Measurements from ENCODE around the gene ABI2.

Gene ABI2

DNA sequence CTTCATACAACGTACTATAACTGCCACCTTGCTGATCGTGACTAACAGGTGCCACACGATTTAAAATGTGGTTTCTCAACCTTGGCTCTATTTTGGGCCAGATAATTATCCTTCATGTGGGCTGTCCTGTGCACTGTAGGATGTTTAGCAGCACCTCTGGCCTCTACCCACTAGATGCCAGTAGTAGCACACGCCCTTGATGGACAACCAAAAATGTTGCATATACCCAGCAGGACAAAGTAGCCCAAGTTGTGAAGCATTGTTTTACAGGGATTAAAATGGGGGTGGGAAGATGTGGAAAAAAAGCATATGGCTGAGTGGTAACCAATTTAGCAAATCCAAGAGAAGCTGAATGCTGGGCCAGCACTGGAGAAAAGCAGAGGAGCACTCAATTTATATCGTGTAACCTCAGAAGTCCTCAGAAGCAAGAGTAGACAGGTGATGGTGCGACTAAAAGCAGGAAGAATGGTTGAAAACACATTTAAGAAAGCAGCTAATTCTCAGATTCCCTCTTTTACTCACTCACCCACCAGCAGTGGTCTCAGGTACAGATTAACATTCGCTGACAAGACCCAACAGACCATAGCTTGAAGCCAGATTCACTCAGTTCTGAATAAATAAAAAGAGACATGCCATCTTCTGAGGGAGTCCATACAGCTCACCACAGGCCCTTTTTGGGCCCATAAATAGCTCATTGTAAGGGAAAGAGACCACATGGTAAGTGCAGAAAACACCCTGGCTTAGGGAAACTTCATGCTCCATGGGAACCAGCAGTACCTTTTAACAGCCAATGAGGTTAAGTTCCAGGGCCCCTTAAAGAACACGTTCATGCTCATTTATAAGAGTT is 156.3 kb downstream of the ABI2 start:
- peak in 1 of 2 experiments; percentile 3 for DNase-seq

DNA sequence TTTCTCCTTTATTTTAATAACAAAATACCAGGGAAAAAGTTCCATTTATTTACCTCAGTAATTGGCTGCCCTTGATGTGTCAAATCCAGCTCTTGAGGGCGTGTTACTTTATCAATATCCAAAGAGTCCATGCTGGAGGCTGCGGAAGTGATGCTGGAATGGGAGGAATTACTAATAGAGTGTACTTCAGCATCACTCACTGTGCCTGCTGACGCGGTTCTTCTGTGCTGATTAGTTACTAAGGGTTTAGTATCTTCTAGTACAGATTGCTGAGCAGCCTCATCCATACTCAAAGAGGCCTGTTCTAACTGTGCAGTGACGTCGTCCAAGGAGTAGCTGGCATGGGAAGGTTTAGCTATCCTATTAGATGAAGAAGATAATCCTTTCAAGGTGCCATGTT is 161.3 kb downstream of the ABI2 start:
- no peak for DNase-seq

DNA sequence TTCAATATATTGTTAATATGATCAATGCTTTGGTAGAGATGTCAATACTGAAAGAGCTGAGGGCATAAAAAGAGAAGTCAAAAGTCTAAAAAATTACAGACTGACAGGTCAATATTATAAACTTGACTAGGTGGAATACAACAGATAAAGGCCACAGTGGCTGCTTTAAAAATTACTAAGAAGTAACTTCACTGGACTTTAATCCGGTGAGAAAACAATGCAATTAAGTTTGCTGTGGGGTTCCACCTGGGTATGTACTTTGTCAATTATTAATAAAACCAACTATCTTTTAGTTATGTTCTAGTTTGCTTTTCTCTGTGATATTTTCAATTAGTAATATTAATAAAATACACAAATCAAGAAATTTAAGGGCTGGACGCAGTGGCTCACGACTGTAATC is 162.2 kb downstream of the ABI2 start:
- DNase-seq: no peak

DNA sequence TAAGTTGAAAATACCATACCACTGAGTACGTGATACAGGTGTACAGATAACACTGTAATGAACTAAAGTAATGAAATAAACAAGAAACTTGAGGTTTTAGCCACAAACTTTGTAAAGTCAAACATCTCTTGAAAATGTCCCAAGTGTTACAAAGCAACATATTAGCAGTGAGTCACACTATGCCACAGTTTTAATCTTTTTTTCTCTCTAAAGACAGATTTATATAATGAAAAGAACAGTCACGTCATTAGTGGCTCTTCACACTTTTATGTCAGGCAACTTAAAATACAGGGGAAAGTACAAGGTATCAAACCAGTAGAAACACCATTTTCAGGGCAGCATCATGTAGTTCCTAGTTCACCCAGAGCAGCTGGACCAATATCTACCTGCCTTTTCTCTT is 164.8 kb downstream of the ABI2 start:
- DNase-seq: no peak

Measured in NCI-H187 (cell line).